Measurements from ENCODE around the gene SKIDA1.
A peak's percentile ranks its signal among the peaks of the same experiment; 100 is the strongest.

The SKIDA1 gene

GRCh38 chr10:21528236-21529031, 3.0 kb upstream of the SKIDA1 start:
- no peak for DNase-seq

- DNase-seq = no peak
Measured at GRCh38 chr10:21527598-21528235, 2.2 kb upstream of the SKIDA1 start.

- DNase-seq = peak; percentile 86
Measured at GRCh38 chr10:21526860-21527597, 1.5 kb upstream of the SKIDA1 start.

GRCh38 chr10:21526188-21526859, 842 bp upstream of the SKIDA1 start:
- DNase-seq = peak; percentile 96

- peak; percentile 57 for DNase-seq
Measured at GRCh38 chr10:21524526-21525366, 736 bp downstream of the SKIDA1 start.

GRCh38 chr10:21524131-21524525, 1.4 kb downstream of the SKIDA1 start:
- no peak for DNase-seq

- DNase-seq = peak; percentile 73
Measured at GRCh38 chr10:21523557-21524008, 1.9 kb downstream of the SKIDA1 start.

GRCh38 chr10:21522631-21523406, 2.7 kb downstream of the SKIDA1 start:
- no peak for DNase-seq

- DNase-seq = no peak
Measured at GRCh38 chr10:21521751-21522533, 3.5 kb downstream of the SKIDA1 start.

GRCh38 chr10:21520949-21521348, 4.5 kb downstream of the SKIDA1 start:
- peak; percentile 24 for DNase-seq

GRCh38 chr10:21520509-21520908, 5.0 kb downstream of the SKIDA1 start:
- no peak for DNase-seq

GRCh38 chr10:21519941-21520436, 5.5 kb downstream of the SKIDA1 start:
- DNase-seq = peak; percentile 57

GRCh38 chr10:21519397-21519933, 6.0 kb downstream of the SKIDA1 start:
- peak; percentile 41 for DNase-seq

GRCh38 chr10:21518641-21519396, 6.7 kb downstream of the SKIDA1 start:
- DNase-seq = peak; percentile 63

GRCh38 chr10:21518149-21518640, 7.3 kb downstream of the SKIDA1 start:
- peak; percentile 55 for DNase-seq

GRCh38 chr10:21517134-21518031, 8.1 kb downstream of the SKIDA1 start:
- DNase-seq = peak; percentile 84

- DNase-seq = peak; percentile 83
Measured at GRCh38 chr10:21516242-21517131, 9.0 kb downstream of the SKIDA1 start.
